ENCODE results near the gene VLDLR. TPM values are rescaled to one million over a fixed set of nuclear protein-coding genes. Genes with fewer than 3 reads are reported as not detected.
"Not testable (repeated sequence)": the region's sequence is repeated elsewhere in the genome, so short reads cannot be mapped to it uniquely, and the experiment has no call there.

The VLDLR gene
- polyA plus RNA-seq, 10 donors: 18.8 to 31.8 (median 24.8) TPM

GRCh38 chr9:2662496-2662895, 40.9 kb downstream of the VLDLR start:
- no peak for DNase-seq

- DNase-seq: peak; percentile 36 to 81 (median 53)
Observed at GRCh38 chr9:2663461-2664173, 42.0 kb downstream of the VLDLR start.

- DNase-seq: no peak
Observed at GRCh38 chr9:2664174-2665065, 42.8 kb downstream of the VLDLR start.

DNA sequence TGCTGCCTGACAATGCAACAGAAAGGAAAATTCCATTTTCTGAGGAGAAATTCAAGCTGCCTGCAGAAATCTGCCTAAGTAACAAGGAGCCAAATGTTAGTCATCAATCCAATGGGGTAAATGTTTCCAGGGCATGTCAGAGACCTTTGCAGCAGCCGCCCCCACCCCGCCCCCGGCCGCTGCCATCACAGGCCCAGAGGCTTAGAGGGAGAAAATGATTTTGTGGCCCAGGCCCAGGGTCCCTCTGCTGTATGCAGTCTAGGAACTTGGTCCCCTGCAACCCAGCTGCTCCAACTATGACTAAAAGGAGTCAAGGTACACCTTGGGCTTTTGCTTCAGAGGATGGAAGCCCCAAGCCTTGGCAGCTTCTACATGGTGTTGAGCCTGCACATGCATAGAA, 45.0 kb downstream of the VLDLR start:
- DNase-seq: no peak

DNA sequence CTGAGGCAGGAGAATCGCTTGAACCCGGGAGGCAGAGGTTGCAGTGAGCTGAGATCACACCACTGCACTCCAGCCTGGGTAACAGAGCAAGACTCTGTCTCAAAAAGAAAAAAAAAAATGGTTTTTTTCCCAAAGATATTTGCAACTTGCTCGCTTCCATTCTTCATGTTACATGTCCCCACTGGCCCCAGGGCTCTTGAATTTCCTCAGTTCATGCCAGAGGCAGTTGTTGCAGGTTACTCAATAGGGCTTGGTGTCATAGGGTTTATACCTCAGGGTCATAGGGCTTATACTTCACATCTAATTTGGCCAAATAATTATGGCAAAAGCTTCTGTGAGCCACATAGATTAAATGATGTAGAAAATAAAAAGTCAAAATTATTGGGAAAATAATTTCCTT, 51.6 kb downstream of the VLDLR start:
- DNase-seq: no peak

DNA sequence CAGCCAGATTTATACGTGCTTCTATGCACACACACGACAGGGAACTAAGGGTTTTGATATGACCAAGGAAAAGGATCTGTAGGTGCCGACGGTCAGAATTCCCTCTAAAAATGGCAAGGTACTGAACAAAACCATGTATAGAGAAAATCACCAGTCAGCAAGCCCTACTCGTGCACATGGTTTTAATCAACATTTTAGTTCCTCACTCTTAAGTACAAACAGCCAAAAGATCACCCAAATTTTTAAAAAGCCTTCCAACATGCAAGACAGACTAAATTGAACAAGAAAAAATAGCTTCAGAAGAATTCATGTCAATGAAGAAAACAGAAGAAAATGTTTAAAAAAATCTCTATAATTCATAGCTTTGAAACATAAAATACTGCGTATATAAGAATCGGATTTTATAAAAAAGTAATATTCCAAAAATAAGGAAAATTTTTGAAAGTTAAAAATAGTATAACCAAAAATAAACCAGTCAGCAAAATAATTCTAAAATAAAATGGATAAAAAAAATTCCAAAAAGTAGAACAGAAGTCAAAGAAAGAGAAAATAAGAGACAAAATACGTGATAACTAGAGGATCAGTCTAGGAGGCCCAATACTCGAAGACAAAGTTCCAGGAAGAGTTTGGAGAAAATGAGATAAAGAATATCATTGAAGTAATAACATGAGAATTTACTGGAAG, 52.7 kb downstream of the VLDLR start:
- DNase-seq: peak in 1 of 3 donors; percentile 26

DNA sequence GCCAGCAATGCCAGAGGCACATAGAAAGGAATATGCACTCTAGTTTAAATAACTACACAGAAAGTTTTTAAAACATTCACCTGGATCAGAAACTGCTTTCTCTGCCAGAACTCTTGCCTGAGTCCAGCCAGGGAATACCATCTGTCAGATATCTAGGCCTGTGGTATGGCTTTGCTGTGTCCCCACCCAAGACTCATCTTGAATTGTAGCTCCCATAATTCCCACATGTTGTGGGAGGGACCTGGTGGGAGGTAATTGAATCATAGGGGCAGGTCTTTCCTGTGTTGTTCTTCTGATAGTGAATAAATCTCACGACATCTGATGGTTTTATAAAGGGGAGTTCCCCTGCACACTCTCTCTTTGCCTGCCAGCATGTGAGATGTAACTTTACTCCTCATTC, 54.2 kb downstream of the VLDLR start:
- no peak for DNase-seq

GRCh38 chr9:2676466-2676865, 54.9 kb downstream of the VLDLR start:
- no peak for DNase-seq

DNA sequence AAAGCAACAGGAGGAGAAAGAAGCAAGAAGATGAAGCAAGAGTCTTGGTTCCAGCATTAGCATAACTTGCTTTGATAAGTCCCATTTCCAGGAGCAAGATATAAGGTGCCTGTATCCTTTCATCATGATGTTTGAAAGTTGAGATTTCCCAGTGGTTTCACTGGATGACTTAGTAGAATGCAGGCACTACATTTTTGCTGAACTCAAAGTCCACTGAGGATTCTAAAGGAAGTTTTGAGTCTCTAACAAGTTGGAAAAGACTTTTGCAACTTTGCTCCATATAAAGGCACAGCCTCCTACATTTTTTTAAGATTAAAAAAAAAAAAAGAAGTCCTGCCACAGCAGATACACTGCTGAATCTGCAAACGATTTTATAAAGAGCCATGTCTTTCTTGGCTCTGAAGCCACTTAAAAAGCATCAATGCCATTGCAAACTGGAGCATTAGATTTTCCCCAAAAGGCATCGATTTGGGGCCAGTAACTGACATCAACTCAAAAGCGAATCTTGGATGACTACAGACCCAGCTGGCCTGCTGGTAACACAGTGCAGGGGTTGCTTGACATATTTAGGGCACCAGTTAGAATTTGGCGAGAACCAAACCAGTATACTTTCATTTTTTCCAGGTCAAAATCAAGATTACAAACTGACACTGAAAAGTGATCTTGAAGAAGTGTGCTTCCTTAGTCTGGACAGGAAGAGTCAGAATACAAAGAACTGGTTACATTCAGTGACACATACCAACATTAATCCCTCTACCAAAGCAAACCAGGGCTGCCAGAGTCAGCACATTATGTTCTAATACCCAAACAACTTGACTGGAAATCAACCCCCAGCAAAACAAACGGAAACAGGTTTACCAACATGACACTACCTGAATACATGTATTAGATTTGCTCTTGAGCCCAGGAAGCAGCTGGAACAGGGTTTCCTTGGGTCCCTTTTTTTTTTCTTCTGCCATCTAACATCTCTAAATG, 56.6 kb downstream of the VLDLR start:
- DNase-seq: no peak

DNA sequence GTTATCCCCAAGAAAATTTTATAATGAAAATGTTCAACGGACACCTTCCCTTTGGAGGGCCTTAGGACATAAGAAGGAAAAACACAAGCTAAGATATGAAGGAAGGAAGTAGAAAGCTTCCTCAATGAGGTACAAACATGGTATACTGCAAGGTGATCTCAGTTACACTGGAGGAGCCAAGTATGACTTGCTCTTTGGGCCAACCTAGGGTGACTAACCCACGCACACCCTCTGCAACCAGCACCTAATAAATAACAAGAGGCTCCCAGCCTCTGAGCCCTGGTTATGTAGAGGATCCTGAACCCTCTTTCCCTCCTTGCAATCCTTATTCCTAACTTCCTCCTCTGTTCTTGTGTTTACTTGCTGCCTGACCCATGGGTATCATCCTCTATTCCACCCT, 57.4 kb downstream of the VLDLR start:
- no peak for DNase-seq

- DNase-seq: no peak
Observed at GRCh38 chr9:2681981-2682380, 60.4 kb downstream of the VLDLR start.

DNA sequence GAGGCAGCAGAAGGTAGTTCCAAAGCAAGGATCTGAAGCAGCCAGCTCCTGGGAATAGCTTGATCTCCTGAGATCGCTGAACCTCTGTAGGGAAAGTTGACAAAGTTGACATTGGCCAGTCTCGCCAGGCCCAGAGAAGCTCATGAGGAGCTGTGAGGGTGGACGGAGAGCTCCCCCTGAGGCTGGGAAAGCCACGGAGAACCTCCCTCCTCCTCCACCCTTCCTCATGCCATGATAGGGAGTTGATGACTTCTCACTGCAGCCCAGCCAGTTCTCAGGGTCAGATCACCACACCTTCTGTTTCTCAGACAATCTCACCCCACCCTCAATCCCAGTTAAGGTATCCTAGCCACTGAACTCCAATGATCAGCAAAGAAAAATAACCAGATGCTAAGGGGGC, 65.3 kb downstream of the VLDLR start:
- no peak for DNase-seq

- no peak for DNase-seq
Observed at GRCh38 chr9:2688636-2689035, 67.0 kb downstream of the VLDLR start.

GRCh38 chr9:2691212-2691611, 69.6 kb downstream of the VLDLR start:
- no peak for DNase-seq

- peak; percentile 20 to 55 (median 45) for DNase-seq
Observed at GRCh38 chr9:2691626-2692025, 70.0 kb downstream of the VLDLR start.

GRCh38 chr9:2693056-2693455, 71.5 kb downstream of the VLDLR start:
- DNase-seq: no peak

GRCh38 chr9:2697492-2697891, 75.9 kb downstream of the VLDLR start:
- no peak for DNase-seq

DNA sequence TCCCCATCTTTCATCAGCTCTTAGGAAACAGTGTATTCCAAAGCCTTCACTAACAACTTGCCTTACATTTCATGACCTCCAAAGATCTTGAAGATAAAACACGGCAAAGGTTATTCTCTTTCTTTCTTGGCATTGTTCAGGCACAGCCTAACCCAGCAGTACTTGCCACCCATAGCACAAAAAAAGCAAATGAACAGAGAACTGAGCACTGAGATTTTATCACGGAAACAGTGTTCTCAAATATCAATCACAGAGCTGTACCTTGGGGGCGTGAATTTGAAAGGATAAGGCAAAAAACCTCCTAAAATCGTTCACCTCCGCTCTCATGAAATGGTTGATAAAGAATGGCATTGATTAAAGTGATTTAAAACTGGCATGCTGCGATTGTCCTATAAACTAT, 78.8 kb downstream of the VLDLR start:
- no peak for DNase-seq

DNA sequence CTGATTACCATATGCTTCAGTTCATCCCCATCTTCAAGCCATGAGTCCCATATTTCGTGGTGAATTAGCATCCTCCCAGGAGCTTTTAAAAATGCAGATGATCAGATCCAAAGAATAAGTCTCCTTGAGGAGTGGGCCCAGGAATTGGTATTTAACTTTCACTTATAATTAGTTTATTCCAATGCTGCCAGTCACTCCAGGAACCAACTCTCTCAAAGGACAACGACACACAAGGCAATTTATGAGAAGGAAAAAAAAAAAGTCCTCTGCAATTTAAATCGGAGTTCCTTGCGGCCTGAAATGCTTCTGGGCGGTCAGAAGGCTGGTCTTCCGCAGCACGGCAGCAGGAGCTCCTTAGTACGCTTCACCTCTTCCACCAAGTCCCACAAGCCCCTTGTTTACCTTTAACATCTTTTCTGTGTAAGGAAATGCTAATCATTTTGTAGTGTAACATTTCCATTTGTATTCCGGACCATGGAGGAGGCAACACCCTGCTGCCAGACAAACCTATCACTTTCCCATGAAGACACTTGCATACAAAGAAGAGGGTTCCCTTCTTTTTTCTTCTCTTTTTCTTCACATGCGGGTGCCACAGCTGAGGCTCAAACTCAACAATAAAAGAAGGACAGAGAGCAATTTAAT, 79.4 kb downstream of the VLDLR start:
- no peak for DNase-seq

DNA sequence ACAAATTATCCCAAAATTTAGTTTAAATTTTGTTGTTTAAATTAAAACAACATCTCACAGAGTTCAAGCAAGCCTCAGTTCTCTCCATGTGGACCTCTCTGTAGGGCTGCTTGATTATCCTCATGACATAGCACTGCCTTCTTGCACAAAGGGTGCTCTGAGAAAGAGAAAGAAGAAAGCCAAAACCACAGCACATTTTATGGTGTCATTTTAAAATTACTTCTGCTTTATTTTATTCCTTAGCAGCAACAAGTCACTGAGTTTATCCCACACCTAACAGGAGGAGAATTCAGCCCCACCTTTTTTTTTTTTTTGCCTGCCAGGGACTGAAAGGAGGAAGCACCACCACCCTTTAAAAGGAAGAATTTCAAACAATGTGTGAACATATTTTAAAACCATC, 82.9 kb downstream of the VLDLR start:
- DNase-seq: no peak

GRCh38 chr9:2707256-2707655, 85.7 kb downstream of the VLDLR start:
- DNase-seq: not testable (repeated sequence)
